Caco-2 (cell line): Measurements from ENCODE around the gene ITPKC. TPM values are rescaled to one million over a fixed set of nuclear protein-coding genes. Genes with fewer than 3 reads are reported as not detected.

Experiments used
- BruUV-seq: library from RNA; stranded (reverse); fragments of 400-500 nt; replicated peaks from 2 replicates; lab custom pipeline; 2021; lab: Mats Ljungman, UMichigan
- CTCF ChIA-PET: fragments of 300-600 bp; sonication (Branson Sonifier 250); formaldehyde crosslinking; loops from one replicate; lab custom pipeline; 2022; ENCODE audit warnings: antibody characterized with exemption; lab: Charles Lee
- POLR2A ChIA-PET: fragments of 300-600 bp; sonication (Branson Sonifier 250); formaldehyde crosslinking; loops from one replicate; lab custom pipeline; 2022; ENCODE audit warnings: antibody characterized with exemption; lab: Charles Lee
- DNase-seq, 2 experiments: peaks; one replicate each; pipeline versions ENCODE4 v3.0.0 to v3.0.0-alpha.2; 2020 to 2022
- H3K27me3 ChIP-seq: replicated peaks from 2 replicates; pipeline ENCODE4 v1.6.0; 2011; ENCODE audit warnings: low read length; ENCODE audit not compliant: control insufficient read depth, insufficient read depth
- H3K36me3 ChIP-seq: 2 replicates; pipeline ENCODE4 v1.5.1; 2011; ENCODE audit warnings: low read length; ENCODE audit not compliant: control insufficient read depth, insufficient read depth
- H3K4me1 ChIP-seq: fragments of 250-450 bp; sonication (Bioruptor Pico); 2 replicates; pipeline ENCODE4 v1.5.1; 2020; ENCODE audit warnings: mild to moderate bottlenecking
- H3K4me3 ChIP-seq: 2 replicates; pipeline ENCODE4 v1.5.1; 2011; ENCODE audit warnings: low read depth, mild to moderate bottlenecking, control low read depth, low read length
- H3K9me3 ChIP-seq: fragments of 250-450 bp; sonication (Bioruptor Pico); 2 replicates; pipeline ENCODE4 v1.5.1; 2020; ENCODE audit warnings: mild to moderate bottlenecking, moderate library complexity
- H3K27ac Mint-ChIP-seq: one replicate; pipeline ENCODE4 v1.8.0; 2022; ENCODE audit warnings: mixed read lengths; ENCODE audit not compliant: unreplicated experiment
- H3K27me3 Mint-ChIP-seq: one replicate; pipeline ENCODE4 v1.8.0; 2022; ENCODE audit warnings: mixed read lengths; ENCODE audit not compliant: insufficient read depth, unreplicated experiment
- H3K36me3 Mint-ChIP-seq: one replicate; pipeline ENCODE4 v1.8.0; 2022; ENCODE audit warnings: mild to moderate bottlenecking, mixed read lengths; ENCODE audit not compliant: insufficient read depth, unreplicated experiment
- H3K4me1 Mint-ChIP-seq: one replicate; pipeline ENCODE4 v1.8.0; 2022; ENCODE audit warnings: low read depth, mixed read lengths; ENCODE audit not compliant: unreplicated experiment
- H3K4me3 Mint-ChIP-seq: one replicate; pipeline ENCODE4 v1.8.0; 2022; ENCODE audit warnings: mild to moderate bottlenecking, moderate library complexity, mixed read lengths; ENCODE audit not compliant: unreplicated experiment
- H3K9me3 Mint-ChIP-seq: one replicate; pipeline ENCODE4 v1.8.0; 2022; ENCODE audit warnings: mixed read lengths; ENCODE audit not compliant: unreplicated experiment
- intact Hi-C: fragments of 100-400 bp; cut with micrococcal nuclease; formaldehyde crosslinking; loops from one replicate; pipeline ENCODE4 v1.10.0; 2022; ENCODE audit not compliant: unreplicated experiment
- total RNA-seq: library from RNA; stranded (reverse); gene quantifications from 2 replicates; pipeline ENCODE4 v1.2.3, GENCODE V29; 2022
- TF ChIP-seq, protein P1 (sequence below), 2 experiments: fragments of 200-600 bp in 1 of 2; IDR thresholded peaks; 1 replicate in 1 of 2; 2 replicates in 1 of 2; pipeline versions ENCODE4 v1.5.1 to v1.8.0; 2011 to 2022; ENCODE audit warnings: antibody characterized with exemption in 1 of 2, control low read depth in 1 of 2, inconsistent platforms in 1 of 2, low read depth in 1 of 2, low read length in 1 of 2, mild to moderate bottlenecking in 1 of 2, moderate library complexity in 1 of 2; ENCODE audit not compliant: insufficient read depth in 1 of 2, severe bottlenecking in 1 of 2, unreplicated experiment in 1 of 2

Gene ITPKC
- total RNA-seq, 1 experiment from 2014 or later, result 31.2 TPM

DNA sequence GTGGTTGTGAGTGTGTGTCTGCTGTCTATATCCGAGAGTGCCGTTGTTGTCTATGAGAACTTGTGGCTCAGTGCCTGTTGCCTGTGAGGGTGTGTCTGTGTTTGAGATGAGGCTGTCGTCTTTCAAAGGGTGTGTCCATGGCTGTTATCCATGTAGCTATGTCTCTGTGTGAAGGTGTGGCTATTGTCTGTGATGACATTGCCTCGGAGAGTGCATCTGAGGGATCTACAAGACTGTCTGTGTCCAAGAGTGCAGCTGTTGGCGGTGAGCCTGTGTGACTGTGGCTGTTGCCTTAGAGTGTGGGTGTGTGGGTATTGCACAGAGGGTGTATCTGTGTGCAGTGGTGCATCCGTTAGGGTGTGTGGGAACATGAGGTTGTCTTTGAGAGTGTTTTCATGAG, 31.3 kb upstream of the ITPKC start:
- Histone ChIP-seq H3K36me3 (0 out of 2 replicates have a peak, but pooled peaks cover 2% of the 10 kb centered on the region), H3K4me3 (no peak overlapping the region), H3K9me3 (no peaks in the 10 kb centered on the region), H3K27me3 (no peaks in the 10 kb centered on the region), H3K4me1 (peaks cover 14% of the 10 kb centered on the region)
- intact Hi-C loops, result no loop called here
- DNase-seq, result no peak
- Mint-ChIP-seq H3K27me3 (no peaks in the 10 kb centered on the region), H3K9me3 (no peaks in the 10 kb centered on the region), H3K36me3 (peaks cover 13% of the 10 kb centered on the region), H3K4me1 (no peaks in the 10 kb centered on the region), H3K27ac (no peak overlapping the region), H3K4me3 (no peak overlapping the region)
- CTCF ChIA-PET, result no interaction called here
- no TSS peak for BruUV-seq
- TF ChIP-seq, protein P1, sequence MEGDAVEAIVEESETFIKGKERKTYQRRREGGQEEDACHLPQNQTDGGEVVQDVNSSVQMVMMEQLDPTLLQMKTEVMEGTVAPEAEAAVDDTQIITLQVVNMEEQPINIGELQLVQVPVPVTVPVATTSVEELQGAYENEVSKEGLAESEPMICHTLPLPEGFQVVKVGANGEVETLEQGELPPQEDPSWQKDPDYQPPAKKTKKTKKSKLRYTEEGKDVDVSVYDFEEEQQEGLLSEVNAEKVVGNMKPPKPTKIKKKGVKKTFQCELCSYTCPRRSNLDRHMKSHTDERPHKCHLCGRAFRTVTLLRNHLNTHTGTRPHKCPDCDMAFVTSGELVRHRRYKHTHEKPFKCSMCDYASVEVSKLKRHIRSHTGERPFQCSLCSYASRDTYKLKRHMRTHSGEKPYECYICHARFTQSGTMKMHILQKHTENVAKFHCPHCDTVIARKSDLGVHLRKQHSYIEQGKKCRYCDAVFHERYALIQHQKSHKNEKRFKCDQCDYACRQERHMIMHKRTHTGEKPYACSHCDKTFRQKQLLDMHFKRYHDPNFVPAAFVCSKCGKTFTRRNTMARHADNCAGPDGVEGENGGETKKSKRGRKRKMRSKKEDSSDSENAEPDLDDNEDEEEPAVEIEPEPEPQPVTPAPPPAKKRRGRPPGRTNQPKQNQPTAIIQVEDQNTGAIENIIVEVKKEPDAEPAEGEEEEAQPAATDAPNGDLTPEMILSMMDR (IDR thresholded peaks at IDR 0.05; ENCODE audit: insufficient read depth in 1 of 2, low read depth in 1 of 2, low read length in 1 of 2, severe bottlenecking in 1 of 2, unreplicated experiment in 1 of 2), result no peak
- POLR2A ChIA-PET, result no interaction called here

DNA sequence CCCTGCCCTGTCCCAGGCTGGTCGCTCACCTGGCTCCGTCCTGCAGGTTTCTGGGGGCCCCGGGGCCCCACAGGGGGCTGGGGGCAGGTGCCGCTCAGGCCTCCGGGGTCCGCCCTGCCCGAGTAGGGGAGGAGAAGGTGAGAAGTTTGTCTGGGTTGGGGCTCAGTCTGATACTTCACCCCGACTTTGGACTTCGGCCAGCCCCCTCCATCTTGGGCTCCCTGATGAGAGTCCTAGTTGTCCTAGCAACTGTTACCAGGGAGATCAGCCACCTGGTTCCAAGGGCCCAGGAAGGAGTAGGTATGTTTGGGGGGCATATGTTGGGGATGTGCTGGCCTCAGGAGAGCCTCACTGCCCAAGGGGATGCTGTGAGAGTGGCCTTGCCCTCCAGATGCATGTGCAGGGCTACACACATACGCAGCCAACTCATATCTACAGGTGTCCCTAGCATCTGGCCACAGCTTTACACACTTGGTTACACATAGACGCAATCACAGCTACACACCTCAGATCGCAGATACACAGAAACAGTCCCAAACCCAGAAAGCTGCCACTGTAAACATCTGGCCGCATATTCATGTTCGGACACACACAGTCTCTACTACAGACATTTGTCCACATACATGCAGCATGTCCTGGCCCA, 29.9 kb upstream of the ITPKC start:
- 0 out of 2 replicates have a peak, but pooled peaks cover 2% of the 10 kb centered on the region for H3K36me3 ChIP-seq
- POLR2A ChIA-PET, result no interaction called here
- TF ChIP-seq, protein P1 (IDR thresholded peaks at IDR 0.05; ENCODE audit: insufficient read depth in 1 of 2, low read depth in 1 of 2, low read length in 1 of 2, severe bottlenecking in 1 of 2, unreplicated experiment in 1 of 2), result no peak
- H3K27me3 Mint-ChIP-seq, result no peaks in the 10 kb centered on the region
- H3K4me1 ChIP-seq, result peaks cover 24% of the 10 kb centered on the region
- no peak overlapping the region for H3K27ac Mint-ChIP-seq
- H3K27me3 ChIP-seq, result no peaks in the 10 kb centered on the region
- H3K9me3 ChIP-seq, result no peaks in the 10 kb centered on the region
- no peak overlapping the region for H3K4me3 ChIP-seq
- intact Hi-C loops, result no loop called here
- no peaks in the 10 kb centered on the region for H3K9me3 Mint-ChIP-seq
- no peaks in the 10 kb centered on the region for H3K4me1 Mint-ChIP-seq
- CTCF ChIA-PET, result no interaction called here
- no peak for DNase-seq
- H3K4me3 Mint-ChIP-seq, result no peak overlapping the region
- BruUV-seq, result no TSS peak
- H3K36me3 Mint-ChIP-seq, result peaks cover 24% of the 10 kb centered on the region

DNA sequence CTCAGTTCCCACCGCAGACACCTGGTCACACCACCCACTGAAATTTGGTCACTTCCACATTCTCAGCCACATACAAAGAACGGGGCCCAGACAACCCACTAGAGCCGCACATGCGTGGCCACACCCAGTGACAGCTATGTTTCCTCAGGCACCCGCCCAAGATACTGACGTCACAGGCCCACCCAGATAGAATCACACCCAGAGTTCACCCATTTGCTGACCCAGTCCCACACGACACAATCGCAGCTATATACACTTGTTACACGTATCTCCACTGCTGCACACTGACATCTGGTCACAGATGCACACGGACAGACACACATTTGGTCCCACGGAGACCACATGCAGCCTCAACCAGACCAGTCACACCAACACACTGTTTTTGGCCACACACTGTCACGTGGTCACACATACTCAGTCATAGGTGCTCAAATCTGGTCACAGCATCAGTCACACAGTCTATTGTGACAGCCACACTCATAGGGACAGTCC, 29.3 kb upstream of the ITPKC start:
- no peaks in the 10 kb centered on the region for H3K36me3 ChIP-seq
- Mint-ChIP-seq H3K27me3 (no peaks in the 10 kb centered on the region), H3K4me3 (no peak overlapping the region), H3K4me1 (peaks cover 4% of the 10 kb centered on the region), H3K9me3 (no peaks in the 10 kb centered on the region), H3K36me3 (peaks cover 22% of the 10 kb centered on the region), H3K27ac (no peak overlapping the region)
- intact Hi-C loops, result no loop called here
- H3K27me3 ChIP-seq, result no peaks in the 10 kb centered on the region
- BruUV-seq, result no TSS peak
- POLR2A ChIA-PET, result no interaction called here
- no peaks in the 10 kb centered on the region for H3K9me3 ChIP-seq
- peaks cover 24% of the 10 kb centered on the region for H3K4me1 ChIP-seq
- CTCF ChIA-PET, result no interaction called here
- DNase-seq, result no peak
- TF ChIP-seq, protein P1 (IDR thresholded peaks at IDR 0.05; ENCODE audit: insufficient read depth in 1 of 2, low read depth in 1 of 2, low read length in 1 of 2, severe bottlenecking in 1 of 2, unreplicated experiment in 1 of 2), result no peak
- H3K4me3 ChIP-seq, result no peak overlapping the region
